Kidney glomerular epithelial cell (primary cell): ENCODE data around the gene KIFC3.
"Not testable (repeated sequence)": the region's sequence is repeated elsewhere in the genome, so short reads cannot be mapped to it uniquely, and the experiment has no call there.

Experiments
- DNase-seq: peaks from one replicate; lab custom pipeline; 2025; lab: John Stamatoyannopoulos, UW

Gene KIFC3, protein sequence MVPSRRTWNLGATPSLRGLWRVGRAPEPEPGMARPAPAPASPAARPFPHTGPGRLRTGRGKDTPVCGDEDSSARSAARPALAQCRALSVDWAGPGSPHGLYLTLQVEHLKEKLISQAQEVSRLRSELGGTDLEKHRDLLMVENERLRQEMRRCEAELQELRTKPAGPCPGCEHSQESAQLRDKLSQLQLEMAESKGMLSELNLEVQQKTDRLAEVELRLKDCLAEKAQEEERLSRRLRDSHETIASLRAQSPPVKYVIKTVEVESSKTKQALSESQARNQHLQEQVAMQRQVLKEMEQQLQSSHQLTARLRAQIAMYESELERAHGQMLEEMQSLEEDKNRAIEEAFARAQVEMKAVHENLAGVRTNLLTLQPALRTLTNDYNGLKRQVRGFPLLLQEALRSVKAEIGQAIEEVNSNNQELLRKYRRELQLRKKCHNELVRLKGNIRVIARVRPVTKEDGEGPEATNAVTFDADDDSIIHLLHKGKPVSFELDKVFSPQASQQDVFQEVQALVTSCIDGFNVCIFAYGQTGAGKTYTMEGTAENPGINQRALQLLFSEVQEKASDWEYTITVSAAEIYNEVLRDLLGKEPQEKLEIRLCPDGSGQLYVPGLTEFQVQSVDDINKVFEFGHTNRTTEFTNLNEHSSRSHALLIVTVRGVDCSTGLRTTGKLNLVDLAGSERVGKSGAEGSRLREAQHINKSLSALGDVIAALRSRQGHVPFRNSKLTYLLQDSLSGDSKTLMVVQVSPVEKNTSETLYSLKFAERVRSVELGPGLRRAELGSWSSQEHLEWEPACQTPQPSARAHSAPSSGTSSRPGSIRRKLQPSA

DNA sequence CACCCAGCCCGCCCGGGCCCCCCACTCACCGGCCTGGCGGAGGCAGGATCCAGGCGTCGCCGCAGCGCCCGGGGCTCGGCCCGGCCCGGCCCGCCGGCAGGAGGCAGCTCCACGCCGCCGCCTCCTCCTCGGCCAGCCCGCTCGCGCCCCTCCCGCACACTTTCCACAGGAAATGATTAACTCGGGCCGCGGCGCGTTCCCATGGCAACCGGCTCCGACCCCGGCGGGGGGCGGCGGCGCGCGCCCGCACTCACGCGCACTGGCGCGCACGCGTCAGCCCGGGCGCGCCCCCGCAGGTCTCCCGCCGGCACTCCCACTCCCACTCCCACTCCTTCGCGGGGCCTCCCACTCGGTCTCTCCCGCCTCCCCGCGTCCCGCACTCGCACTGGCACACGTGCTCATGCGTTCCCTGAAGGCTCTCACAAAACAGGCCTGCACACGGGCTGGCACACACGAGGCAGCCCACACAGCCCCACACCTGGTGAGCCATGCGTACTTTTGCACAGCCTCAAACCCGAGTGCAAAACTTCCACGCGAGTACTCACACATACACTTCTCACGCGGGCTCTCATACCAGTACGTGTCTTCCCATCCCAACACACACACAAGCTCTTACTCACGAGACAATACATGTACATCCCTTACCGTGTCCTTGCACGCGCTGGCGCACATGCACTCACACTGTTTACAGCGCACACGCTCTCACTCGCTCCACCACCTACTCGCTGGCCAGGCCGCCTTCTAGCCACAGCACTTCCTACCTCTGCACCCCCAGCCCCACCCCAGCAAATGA, at the start of gene KIFC3:
Gene KIFC3, minus strand, starts transcription at position 151 of the 793 bp plus-strand sequence. CDS start 4,248 bp downstream, outside the sequence.
- peak; percentile 49 for DNase-seq

DNA sequence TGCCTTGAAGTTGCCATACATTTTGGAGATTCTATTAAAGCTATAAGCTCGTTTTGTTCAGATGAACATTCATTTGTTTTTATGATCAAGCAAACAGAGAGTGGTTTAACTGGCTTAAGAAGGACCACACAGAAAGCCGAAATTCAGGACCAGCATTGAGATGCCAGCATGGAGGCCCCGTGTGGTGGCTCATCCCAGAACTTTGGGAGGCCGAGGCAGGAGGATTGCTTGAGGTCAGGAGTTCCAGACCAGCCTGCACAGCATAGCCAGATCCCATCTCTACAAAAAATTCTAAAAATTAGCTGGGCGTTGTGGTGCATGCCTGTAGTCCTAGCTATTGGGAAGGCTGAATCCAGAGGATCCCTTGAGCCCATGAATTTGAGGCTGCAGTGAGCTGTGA, 45.9 kb upstream of the KIFC3 start:
- DNase-seq: no peak

DNA sequence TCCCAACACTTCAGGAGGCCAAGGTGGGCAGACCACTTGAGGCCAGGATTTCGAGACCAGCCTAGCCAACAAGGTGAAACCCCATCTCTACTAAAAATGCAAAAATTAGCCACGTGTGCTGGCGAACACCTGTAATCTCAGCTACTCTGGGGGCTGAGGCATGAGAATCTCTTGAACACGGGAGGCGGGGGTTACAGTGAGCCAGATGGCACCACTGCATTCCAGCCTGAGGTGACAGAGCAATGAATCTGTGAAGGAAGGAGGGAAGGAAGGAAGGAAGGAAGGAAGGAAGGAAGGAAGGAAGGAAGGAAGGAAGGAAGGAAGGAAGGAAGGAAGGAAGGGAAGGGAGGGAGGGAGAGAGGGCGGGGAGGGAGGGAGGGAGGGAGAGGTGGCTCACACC, 44.6 kb upstream of the KIFC3 start:
- DNase-seq: not testable (repeated sequence)

DNA sequence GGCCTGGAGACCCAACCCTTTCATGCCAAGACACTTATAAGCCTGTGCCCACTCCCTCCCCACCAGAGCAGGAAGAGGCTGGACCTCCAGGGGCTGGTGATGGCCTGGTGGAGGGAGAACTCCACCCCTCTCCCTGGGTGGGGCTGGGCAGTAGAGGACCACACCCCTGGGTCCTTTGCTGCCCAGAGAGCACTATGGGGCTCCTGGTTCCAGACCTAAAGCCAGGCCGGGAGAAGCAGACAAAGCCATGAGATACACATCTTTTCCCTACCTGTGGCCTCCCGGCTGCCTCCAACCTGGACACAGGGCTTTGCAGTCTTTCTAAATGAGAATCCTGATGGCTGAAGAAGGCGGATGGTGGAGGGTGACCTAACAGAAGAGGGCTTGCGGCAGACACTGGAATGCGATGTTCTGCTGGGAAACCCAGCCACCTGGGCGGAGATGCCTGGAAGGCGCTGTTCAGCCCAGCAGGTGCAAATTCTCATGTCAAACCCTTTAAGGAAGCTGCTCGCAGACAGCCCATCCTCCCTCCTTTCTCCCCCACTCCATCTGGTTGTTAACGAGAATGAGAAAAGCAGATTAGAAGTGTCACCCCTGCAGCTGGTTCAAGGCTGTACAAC, 43.9 kb upstream of the KIFC3 start:
- no peak for DNase-seq

DNA sequence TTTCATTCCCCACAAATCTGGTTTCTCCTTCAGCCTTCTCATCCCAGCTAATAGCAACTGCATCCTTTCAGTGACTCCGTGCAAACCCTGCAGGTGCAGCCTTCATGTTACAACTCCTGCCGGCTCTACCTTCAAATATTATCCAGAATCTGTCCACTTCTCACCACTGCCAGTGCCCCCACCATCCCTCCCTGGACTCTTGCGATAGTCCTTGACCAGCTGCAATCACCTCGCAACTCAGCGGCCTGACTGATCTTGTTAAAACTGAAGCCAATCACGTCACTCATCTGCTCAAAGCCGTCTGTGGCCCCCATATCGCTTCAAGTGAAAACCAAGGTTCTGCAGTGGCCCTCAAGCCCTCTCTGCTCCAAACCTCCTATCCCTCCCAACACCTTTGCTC, 42.8 kb upstream of the KIFC3 start:
- DNase-seq: no peak

DNA sequence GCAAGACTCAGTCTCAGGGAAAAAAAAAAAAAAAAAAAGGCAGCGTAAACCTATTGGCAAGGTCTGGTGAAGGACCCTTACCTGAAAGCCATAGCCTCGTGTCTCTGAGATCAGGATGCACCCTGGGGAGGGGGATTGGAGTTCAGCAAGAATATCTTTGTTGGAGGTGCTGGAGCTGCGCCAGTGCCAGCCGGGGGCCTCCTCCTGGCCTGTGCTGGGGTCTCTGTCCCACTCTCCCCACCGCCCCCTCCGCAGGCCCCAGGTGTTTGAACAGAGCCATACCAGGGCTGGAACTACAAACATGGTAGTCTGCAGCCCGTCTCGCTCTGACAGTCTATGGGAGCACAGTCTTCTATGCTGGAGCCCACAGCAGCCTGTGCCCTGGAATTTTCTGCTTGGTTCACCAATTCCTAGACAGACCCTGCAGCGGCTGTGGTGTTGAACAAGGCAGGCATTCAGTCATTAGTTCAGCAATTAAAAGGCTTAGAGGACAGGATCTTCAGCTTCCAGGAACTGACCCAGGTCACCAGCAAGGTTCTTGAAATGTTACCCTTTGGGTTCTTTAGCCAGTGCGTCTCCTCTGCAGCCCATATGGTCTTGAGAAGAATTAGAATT, 42.2 kb upstream of the KIFC3 start:
- DNase-seq: no peak

DNA sequence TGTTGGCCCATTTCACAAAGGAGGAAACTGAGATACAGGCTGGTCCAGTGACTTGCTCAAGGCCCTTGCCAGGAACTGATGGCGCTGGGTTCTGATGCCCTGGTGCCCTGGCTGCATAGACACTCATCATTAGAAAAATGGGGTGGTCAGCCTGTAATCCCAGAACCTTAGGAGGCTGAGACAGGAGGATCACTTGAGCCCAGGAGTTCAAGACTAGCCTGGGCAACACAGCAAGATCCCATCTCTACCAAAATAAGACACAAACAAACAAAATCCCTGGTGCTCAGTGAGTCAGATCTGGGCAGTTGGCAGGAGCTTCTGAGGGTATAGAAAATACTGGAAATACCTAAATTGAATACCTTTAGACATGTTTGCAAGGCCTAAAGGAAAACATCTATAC, 41.1 kb upstream of the KIFC3 start:
- no peak for DNase-seq

DNA sequence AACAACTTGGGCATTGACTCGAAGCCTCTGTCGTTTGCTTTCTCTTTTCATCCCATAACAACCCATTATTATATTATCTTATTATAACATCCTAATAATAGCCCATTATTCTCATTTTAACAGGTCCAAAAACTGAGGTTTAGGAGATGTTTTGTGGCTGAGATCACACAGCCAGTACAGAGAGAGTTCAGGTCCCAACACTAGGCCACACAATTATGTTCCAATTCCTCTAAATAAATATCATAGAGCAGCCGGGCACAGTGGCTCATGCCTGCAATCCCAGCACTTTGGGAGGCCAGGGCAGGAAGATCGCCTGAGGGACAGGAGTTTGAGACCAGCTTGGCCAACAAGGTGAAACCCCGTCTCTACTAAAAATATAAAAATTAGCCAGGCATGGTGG, 40.3 kb upstream of the KIFC3 start:
- DNase-seq: peak; percentile 76

DNA sequence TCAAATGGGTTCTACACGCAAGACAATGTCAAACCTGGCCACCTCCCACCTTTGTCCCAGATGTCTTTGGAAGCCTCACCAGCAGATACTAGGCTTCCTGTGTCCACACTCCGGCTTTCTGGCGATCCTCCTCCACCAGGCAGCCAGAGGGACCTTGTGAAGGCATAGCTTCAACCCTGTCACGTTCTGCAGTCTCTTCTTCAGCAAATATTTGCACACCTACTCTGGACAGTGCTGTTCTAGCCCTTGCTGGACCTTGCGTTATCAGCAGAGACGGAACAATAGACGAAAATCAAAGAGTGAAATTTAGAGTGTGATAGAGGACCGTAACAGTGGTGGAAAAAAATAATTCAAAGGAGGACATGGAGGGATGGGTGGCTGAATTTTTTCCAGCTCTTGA, 38.5 kb upstream of the KIFC3 start:
- no peak for DNase-seq

DNA sequence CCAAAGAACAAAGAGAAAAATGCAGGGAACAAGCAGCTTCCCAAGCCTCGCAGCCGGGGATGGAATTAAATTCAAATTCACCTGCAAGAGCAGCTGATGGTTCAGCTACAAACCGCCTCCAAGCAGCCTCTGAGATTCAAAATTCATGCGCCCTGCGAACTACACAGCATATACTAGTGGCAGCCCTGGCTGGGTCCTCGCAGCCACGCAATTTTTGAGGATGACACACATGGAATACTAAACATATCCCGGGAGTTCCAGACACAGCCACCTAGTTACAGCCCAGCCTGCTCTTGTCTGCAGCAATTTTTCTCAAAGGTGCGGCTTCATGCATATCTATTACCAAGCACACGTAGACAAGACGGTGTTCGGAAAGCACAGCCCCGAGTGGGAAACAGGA, 35.9 kb upstream of the KIFC3 start:
- DNase-seq: no peak

DNA sequence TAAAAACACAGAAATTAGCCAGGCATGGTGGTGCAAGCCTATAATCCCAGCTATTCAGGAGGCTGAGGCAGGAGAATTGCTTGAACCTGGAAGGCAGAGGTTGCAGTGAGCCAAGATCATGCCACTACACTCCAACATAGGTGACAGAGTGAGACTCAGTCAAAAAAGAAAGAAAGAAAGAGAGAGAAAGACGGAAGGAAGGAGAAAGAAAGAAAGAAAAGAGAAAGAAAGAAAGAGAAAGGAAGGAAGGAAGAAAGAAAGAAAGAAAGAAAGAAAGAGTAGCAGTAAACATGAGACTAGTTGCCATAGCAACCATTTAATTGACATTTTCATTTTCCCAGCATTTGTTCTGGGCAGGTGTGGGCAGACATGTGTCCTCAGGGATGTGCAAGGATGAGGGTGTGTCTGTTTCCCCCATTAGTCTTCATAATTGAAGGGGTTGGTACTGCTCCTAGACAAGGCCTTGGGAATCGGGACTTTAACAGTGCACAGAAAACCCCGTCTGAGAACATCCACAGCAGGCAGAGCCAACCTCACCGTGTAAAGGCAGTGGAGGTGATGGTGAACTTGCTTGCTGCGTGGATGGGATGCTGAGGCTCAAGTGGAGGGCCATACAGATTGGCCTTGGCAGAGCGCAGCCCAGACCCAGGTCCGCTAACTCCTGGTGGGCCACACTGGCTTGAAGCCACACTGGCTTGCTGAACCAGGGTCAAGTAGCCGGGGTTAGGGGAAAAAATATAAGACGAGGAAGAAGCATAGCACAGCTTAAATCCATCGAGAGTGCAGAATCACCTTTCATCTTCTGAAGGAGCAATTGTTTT, 35.2 kb upstream of the KIFC3 start:
- DNase-seq: no peak

DNA sequence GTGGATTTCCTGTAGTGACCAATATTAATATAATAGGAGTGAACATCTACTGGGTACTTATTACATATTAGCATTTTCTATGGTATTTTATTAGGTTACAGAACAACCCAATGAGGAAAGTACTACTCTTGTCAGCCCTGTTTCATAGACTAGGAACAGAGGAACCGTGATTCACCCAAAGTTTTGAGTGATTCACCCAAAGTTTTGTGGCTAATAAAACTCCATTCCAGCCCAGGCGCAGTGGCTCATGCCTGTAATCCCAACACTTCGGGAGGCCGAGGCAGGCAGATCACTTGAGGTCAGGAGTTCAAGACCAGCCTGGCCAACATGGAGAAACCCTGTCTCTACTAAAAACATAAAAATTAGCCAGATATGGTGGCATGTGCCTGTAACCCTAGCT, 33.1 kb upstream of the KIFC3 start:
- DNase-seq: not testable (repeated sequence)

DNA sequence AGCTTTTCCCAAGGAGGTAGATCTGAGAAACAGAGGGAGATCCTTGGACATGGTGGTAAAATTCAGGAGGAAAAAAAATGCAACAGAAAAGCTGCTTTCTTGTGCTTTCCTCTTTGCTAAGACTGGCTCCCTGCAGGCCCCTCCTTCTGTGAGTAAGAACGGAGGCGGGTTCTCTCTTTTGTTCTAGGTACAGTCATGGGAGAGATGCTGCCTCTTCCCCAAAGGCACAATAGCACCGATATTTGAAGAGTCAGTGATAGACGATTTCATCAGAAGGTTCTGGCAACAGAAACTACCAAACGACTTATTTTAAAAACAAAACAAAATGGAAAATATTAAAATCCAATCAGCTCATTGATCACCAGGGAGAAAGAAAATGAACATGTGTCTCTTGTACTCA, 32.6 kb upstream of the KIFC3 start:
- peak; percentile 25 for DNase-seq

DNA sequence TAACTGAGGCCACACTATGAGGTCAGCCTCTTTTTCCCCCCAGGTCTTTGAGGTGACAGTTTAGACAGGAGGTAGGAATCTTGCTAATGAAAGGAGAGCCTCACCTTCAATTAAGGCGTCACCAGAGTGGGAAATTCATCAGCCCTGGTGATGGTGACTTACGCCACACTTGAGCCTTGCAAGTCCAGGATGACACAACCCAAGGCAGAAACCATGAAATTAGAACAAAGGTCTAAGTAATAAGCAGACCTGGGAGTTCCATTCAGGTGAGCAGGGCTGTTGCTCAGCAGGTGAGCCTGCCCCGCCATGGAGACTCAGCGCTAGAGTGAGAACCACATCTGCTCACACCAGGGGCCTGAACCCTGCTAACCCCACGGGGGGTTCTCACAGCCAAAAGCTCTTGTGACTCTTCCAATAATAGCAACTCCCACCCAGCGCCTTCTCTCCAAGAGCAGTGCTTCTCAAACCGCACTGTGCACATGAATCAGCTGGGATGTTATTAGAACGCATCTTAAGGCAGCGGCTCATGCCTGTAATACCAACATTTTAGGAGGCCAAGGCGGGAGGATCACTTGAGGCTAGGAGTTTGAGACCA, 28.7 kb upstream of the KIFC3 start:
- DNase-seq: no peak

DNA sequence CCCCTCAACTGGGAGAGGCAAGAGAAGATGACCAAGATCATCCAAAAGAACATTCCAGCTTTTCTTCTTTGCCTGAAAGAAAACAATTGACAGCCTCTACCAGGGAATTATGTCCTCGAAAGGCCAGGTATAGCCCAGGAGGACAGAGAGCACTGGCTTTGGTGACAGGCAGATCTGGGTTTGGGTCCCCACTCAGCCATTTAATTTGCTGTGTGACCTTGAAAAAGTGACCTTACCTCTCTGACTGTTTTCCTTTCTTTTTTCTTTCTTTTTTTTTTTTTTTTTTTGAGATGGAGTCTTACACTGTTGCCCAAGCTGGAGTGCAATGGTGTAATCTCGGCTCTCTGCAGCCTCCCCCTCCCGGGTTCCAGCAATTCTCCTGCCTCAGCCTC, 27.7 kb upstream of the KIFC3 start:
- no peak for DNase-seq

DNA sequence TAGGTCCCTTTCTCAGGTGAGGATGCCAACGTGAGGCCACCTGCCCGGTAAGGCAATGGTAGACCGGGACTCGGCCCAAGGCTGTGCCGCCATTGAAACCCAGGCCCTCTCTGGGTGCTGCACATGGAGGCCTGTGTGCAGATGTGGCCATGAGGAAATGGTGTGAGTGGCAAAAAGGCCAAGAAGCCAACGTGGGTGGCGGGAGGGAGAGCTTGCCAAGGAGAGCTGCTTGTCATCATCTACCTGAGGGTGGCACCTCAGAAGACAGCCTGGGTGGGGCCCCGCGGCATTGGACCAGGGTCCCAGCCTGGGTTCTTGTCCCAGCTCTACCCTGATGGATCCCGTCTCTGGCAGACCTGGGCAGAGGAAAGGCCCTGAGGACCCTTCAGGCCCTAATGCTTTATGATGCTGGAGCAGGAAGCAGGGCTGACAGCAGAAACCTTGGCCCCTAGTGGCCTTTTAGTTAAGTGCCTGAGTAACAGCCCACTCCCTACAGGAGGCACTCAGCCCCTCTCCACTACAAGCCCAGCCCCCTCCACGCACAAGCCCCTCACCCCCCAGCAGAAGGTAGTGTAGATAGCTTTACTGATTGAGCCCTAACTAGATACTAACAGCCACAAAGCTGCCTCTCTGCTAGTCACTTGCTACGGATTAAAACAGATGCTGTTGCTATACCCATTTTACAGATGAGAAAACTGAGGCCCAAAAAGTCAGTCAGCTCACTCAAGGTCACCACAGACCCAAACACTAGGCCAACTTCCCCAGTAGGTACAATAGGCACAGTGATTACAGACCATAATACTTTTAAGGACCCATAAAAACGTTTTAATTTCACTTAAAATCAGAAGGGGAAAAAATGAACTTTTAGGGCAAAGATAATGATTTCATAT, 26.2 kb upstream of the KIFC3 start:
- DNase-seq: no peak

DNA sequence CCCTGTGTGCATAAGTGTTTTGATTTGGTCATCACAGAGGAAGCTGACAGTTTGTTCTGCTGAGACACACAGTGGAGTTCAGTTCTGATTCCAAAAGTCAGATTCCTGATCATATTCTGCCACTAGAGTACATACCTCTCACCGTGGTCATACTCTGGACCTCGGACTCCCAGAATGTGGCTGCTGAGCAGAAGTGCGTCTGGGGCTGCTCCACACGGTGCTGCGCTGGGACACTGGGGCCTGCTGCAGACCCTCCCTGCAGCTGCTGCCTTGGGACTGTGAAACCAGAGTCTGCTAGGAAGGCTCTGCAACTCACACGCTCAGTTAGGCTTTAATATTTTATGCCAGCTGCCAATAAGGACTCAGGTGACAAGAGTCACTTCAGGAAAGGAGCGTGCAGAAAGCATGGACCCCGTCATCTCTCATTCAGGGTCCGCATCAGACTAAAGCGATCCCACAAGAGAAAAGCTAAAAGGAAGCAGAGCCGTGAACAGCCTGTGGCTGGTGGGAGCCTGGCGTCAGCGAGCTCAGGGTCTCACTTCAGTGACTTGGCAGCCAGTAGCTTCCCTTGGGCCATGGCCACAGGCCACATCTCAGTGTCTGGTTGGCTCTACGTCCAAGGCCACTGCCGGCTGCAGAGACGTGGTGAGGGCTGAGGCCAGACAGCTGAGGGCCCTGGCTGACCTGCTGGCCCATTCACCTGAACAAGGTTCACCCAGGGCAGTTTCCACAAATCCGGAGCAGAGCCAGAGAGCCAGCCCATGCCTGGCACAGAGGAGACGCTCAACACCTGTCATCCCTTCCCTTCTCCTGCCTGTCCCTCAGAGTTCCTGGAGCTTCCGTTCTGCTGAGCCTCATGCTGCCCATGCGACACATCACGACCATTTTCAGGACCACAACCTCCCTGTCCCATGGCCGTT, 24.7 kb upstream of the KIFC3 start:
- DNase-seq: peak; percentile 15

DNA sequence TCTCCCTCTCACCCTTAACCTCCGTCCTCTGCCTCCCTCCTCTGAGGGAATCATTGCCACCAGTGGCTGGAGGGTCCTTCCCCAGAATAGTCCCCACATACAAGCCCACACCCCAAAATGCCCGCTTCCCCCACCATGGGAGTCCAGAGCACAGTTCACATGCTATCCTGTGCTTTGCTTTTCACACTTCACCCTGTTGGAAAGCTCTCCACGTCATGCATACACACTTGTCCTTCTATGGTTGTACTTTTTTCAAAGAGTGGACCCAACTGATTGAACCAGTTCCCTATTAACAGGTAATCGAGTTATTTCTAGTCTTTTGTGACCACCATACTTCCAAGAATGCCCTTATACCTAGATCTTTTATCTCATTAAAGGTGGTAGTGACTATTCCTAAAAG, 23.8 kb upstream of the KIFC3 start:
- DNase-seq: no peak
